Activated naive CD4-positive, alpha-beta T cell treated with anti-CD3 and anti-CD28 coated beads for 36 hours (primary cell): ENCODE results near the gene AARS2. TPM values are rescaled to one million over a fixed set of nuclear protein-coding genes. Genes with fewer than 3 reads are reported as not detected.
"Not testable (repeated sequence)": the region's sequence is repeated elsewhere in the genome, so short reads cannot be mapped to it uniquely, and the experiment has no call there.

Source experiments
- CTCF ChIA-PET: fragments of 350-600 bp; sonication (Branson Sonifier 250); formaldehyde crosslinking; loops from one replicate; lab custom pipeline; 2021; ENCODE audit warnings: antibody characterized with exemption; lab: Charles Lee
- DNase-seq: peaks from one replicate; pipeline ENCODE4 v3.0.0-alpha.2; 2020
- H3K27ac Mint-ChIP-seq: one replicate; pipeline ENCODE4 v1.8.0; 2021; ENCODE audit warnings: mild to moderate bottlenecking, mixed read lengths
- H3K27me3 Mint-ChIP-seq: one replicate; pipeline ENCODE4 v1.8.0; 2021; ENCODE audit warnings: low read depth, mixed read lengths
- H3K36me3 Mint-ChIP-seq: one replicate; pipeline ENCODE4 v1.8.0; 2021; ENCODE audit warnings: low read depth, mixed read lengths
- H3K4me1 Mint-ChIP-seq: one replicate; pipeline ENCODE4 v1.8.0; 2021; ENCODE audit warnings: low read depth, mixed read lengths
- H3K4me3 Mint-ChIP-seq: one replicate; pipeline ENCODE4 v1.8.0; 2021; ENCODE audit warnings: mild to moderate bottlenecking, moderate library complexity, mixed read lengths
- H3K9me3 Mint-ChIP-seq: one replicate; pipeline ENCODE4 v1.8.0; 2021; ENCODE audit warnings: mixed read lengths
- intact Hi-C: fragments of 100-400 bp; cut with micrococcal nuclease; formaldehyde crosslinking; loops from one replicate; pipeline ENCODE4 v1.15.1; 2023
- total RNA-seq, 2 experiments: library from RNA; stranded (reverse); gene quantifications; one replicate each; pipeline ENCODE4 v1.2.3, GENCODE V29; 2021

The AARS2 gene
- total RNA-seq, 2 experiments from 2014 or later, result 11.6 to 12.9 TPM

- H3K4me1 Mint-ChIP-seq, result no peaks in the 10 kb centered on the region
- H3K27me3 Mint-ChIP-seq, result peaks cover 16% of the 10 kb centered on the region
- CTCF ChIA-PET, result interaction anchor here (1.0 to 1.9 kb wide), 3 partner anchors 12 to 59 kb away, joined by 4 to 5 read pairs (median 4); partner anchors contain the start of gene AARS2
- intact Hi-C loops, result no loop called here
- no peaks in the 10 kb centered on the region for H3K36me3 Mint-ChIP-seq
- no peak for DNase-seq
- H3K4me3 Mint-ChIP-seq, result no peak overlapping the region
- H3K27ac Mint-ChIP-seq, result no peak overlapping the region
- H3K9me3 Mint-ChIP-seq, result no peaks in the 10 kb centered on the region
Observed at GRCh38 chr6:44327096-44327495, 13.9 kb upstream of the AARS2 start.

DNA sequence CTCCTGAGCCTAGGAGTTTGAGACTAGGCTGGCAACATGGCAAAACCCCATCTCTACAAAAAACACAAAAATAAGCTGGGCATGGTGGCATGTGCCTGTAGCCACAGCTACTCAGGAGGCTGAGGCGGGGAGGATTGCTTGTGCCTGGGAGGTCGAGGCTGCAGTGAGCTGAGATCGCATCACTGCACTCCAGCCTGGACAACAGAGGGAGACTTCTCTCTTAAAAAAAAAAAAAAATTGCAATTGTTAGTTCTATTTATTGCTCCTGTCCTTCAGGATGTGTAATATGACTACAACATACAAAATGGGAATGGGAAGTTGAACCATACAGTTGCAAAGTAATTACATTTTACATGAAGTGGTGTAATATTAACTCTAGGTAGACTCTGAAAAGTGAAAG lies 8.1 kb upstream of the AARS2 start:
- Mint-ChIP-seq H3K4me3 (no peak overlapping the region), H3K27me3 (peaks cover 16% of the 10 kb centered on the region), H3K36me3 (no peaks in the 10 kb centered on the region), H3K27ac (no peak overlapping the region), H3K9me3 (no peaks in the 10 kb centered on the region), H3K4me1 (no peaks in the 10 kb centered on the region)
- DNase-seq, result no peak
- CTCF ChIA-PET, result interaction anchor here (0.9 kb wide), 1 partner anchor 8 kb away, joined by 3 read pairs; the partner anchor contains the start of gene AARS2
- intact Hi-C loops, result no loop called here

DNA sequence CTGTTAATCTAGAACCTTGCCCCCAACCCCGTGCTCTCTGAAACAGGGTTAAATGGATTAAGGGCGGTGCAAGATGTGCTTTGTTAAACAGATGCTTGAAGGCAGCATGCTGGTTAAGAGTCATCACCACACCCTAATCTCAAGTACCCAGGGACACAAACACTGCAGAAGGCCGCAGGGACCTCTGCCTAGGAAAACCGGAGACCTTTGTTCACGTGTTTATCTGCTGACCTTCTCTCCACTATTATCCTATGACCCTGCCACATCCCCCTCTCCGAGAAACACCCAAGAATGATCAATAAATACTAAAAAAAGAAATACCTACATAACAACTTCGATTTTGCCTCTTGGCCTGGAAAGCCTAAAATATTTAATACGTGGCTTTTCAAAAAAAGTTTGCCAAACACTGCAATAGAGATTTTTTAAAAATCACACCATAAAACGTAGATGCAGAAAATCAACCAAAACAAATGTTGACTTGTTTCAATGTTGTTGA lies 4.0 kb upstream of the AARS2 start:
- H3K27ac Mint-ChIP-seq, intact Hi-C loops, H3K9me3 Mint-ChIP-seq, H3K36me3 Mint-ChIP-seq, H3K4me3 Mint-ChIP-seq, H3K4me1 Mint-ChIP-seq, DNase-seq, CTCF ChIA-PET: not testable (repeated sequence)
- peaks cover 16% of the 10 kb centered on the region for H3K27me3 Mint-ChIP-seq

DNA sequence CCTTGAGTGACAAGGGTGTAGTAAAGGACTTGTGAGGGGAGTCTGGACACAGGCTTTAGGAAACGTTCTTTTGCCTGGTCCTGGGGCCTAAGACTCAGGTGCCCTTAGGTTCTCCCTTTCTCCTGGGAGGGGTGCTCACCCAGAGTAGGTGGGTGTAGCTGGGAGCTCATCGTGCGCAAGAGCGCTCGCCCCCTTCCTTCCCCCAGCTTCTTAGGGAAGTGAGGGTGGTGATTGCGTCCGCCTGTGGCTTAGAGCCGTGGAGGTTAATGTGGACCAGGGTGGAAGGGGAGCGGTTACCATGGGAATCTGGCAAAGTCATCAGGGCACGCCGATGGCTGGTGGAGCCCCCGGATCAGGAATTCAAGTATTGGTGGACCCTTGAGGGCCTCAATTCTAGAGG lies 3.3 kb upstream of the AARS2 start:
- Mint-ChIP-seq H3K4me1 (peaks cover 16% of the 10 kb centered on the region), H3K9me3 (no peaks in the 10 kb centered on the region), H3K27me3 (peaks cover 16% of the 10 kb centered on the region), H3K4me3 (no peak overlapping the region), H3K27ac (no peak overlapping the region), H3K36me3 (no peaks in the 10 kb centered on the region)
- no peak for DNase-seq
- intact Hi-C loops, result no loop called here
- CTCF ChIA-PET, result interaction anchor here (0.6 kb wide), 1 partner anchor 91 kb away, joined by 3 read pairs; no protein-coding TSS in a partner anchor

DNA sequence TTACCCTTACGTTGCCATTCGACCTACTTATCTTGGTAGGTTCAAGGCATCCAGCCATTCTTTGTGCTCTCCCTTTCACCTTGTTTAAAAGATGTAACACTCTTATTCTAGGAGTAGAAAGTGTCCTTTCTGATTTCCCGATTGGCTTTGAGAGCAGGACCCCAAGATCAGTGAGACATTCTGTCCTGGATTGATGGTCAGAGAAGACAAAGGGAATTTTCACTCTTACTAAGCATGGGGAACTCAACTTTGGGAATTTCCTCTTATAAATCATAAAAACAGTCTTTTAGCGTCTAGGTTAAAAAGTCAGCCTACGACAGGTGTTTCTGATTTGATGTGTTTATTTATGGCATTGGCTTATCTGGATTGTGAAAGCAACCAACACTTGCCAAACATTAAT lies 2.8 kb upstream of the AARS2 start:
- Mint-ChIP-seq H3K9me3 (no peaks in the 10 kb centered on the region), H3K4me3 (no peak overlapping the region), H3K36me3 (peaks cover under 1% of the 10 kb centered on the region), H3K4me1 (peaks cover 17% of the 10 kb centered on the region), H3K27me3 (peaks cover 16% of the 10 kb centered on the region), H3K27ac (no peak overlapping the region)
- no peak for DNase-seq
- intact Hi-C loops, result no loop called here
- CTCF ChIA-PET, result interaction anchor here (0.6 kb wide), 1 partner anchor 91 kb away, joined by 3 read pairs; no protein-coding TSS in a partner anchor

DNA sequence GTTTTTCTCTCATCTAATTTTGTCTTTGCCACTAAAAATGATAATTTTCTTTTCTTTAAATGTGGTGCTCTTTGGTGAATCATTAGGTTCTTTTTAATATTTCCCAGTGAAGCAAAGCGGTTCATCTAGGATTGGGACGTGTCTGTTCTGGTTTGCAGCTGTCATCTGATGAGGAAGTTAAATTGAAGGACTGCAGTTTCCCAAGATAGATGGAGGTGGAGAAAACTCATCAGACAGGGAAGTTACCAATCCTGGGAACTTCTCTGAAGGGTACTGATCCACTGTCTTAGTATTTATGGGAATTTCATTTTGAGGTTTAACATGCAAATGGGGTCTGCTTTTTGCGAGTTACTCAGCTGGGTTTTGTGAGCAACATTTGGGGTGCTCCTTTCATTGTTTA lies 2.4 kb upstream of the AARS2 start:
- H3K4me3 Mint-ChIP-seq, result no peak overlapping the region
- H3K9me3 Mint-ChIP-seq, result no peaks in the 10 kb centered on the region
- peaks cover 2% of the 10 kb centered on the region for H3K36me3 Mint-ChIP-seq
- H3K27ac Mint-ChIP-seq, result no peak overlapping the region
- CTCF ChIA-PET, result interaction anchor here (1.0 to 3.9 kb wide), 3 partner anchors 10 to 47 kb away, joined by 3 to 41 read pairs (median 16); partner anchors contain the start of gene TMEM151B
- peaks cover 16% of the 10 kb centered on the region for H3K27me3 Mint-ChIP-seq
- H3K4me1 Mint-ChIP-seq, result peaks cover 17% of the 10 kb centered on the region
- intact Hi-C loops, result no loop called here
- DNase-seq, result no peak

- DNase-seq, result not testable (repeated sequence)
- CTCF ChIA-PET, result interaction anchor here (0.7 to 3.9 kb wide), 10 partner anchors 10 to 164 kb away, joined by 3 to 41 read pairs (median 4); partner anchors contain the start of gene TMEM151B
- peaks cover 17% of the 10 kb centered on the region for H3K4me1 Mint-ChIP-seq
Observed at GRCh38 chr6:44314657-44315056, 1.5 kb upstream of the AARS2 start.

DNA sequence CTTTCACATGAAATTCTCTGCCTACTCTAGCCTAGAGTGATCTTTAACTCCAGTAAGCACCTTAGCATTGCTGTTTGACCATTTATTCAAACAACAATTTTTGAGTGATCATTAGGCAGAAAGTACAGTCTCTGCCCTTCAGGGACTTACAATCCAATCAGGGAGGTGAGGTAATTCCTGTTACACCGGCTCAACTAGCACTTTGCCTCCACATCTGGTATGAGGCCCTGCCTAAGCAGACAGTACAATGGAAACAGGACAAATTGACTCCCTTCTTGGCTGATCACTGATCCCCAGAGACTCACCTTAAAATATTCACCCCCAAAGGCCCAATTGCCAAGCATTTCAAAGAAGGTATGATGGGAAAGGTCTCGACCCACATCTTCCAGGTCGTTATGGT lies 1.4 kb downstream of the AARS2 start:
- Mint-ChIP-seq H3K36me3 (peaks cover 17% of the 10 kb centered on the region), H3K9me3 (no peaks in the 10 kb centered on the region), H3K4me1 (peaks cover 17% of the 10 kb centered on the region), H3K27me3 (no peaks in the 10 kb centered on the region), H3K4me3 (peak overlapping the region; percentile 96), H3K27ac (peak overlapping the region; percentile 22)
- CTCF ChIA-PET, result interaction anchor here (0.9 to 3.9 kb wide), 6 partner anchors 10 to 88 kb away, joined by 3 to 41 read pairs (median 6); partner anchors contain the start of gene TMEM151B
- DNase-seq, result no peak
- intact Hi-C loops, result loop anchor here (5.0 kb wide), 1 partner anchor 89 kb away; the partner anchor contains the start of gene SLC29A1

More at GRCh38 chr6:44314657-44315056, 1.5 kb upstream of the AARS2 start:
- not testable (repeated sequence) for H3K27me3 Mint-ChIP-seq, H3K36me3 Mint-ChIP-seq, H3K27ac Mint-ChIP-seq, H3K9me3 Mint-ChIP-seq, H3K4me3 Mint-ChIP-seq
- intact Hi-C loops, result loop anchor here (5.0 kb wide), 1 partner anchor 92 kb away; the partner anchor contains the start of gene SLC29A1

DNA sequence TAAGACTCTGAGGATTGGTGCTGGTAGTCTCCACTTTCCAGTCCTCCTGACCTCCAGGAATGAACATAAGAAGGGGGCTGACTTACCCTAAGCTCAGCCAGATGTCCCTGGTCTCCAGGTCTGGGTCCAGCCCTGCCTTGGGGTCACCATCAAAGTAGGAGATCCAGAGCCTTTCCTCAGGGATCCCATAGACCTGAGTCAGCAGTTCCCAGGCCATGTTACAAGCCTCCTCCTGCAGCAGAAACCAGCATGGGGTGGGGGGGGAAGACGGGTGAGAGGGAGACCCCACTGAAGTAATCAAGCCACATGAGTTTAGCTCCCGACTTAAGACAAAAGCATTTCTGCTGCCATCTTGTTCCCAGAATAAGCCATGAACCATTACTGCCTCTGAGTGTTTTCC lies 1.8 kb downstream of the AARS2 start:
- H3K36me3 Mint-ChIP-seq, result peaks cover 17% of the 10 kb centered on the region
- DNase-seq, result no peak
- H3K9me3 Mint-ChIP-seq, result no peaks in the 10 kb centered on the region
- no peak overlapping the region for H3K4me3 Mint-ChIP-seq
- CTCF ChIA-PET, result interaction anchor here (0.9 to 1.0 kb wide), 2 partner anchors 10 to 25 kb away, joined by 3 to 7 read pairs; no protein-coding TSS in a partner anchor
- no peak overlapping the region for H3K27ac Mint-ChIP-seq
- H3K4me1 Mint-ChIP-seq, result peaks cover 17% of the 10 kb centered on the region
- no peaks in the 10 kb centered on the region for H3K27me3 Mint-ChIP-seq
- intact Hi-C loops, result loop anchor here (5.0 kb wide), 1 partner anchor 89 kb away; the partner anchor contains the start of gene SLC29A1

DNA sequence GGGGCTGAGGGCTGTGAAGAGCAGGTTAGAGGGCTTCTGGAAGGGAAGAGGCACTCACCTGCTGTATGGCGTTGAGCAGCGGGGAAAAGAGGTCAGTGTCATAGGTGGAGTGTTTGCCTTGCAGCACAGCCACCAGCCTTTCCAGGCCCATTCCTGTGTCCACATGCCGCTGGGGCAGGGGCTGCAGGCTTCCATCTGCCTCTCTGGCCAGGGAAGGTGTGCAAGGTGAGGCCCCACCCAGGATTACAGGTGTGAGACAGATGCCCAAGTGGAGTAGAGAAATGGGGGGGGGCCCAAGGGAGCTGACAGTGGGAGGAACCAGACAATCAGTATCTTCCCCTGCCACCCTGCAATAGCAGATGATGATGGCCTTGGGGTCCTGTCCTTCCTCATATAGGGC lies 2.9 kb downstream of the AARS2 start:
- no peak overlapping the region for H3K27ac Mint-ChIP-seq
- H3K27me3 Mint-ChIP-seq, result no peaks in the 10 kb centered on the region
- CTCF ChIA-PET, result interaction anchor here (2.1 kb wide), 1 partner anchor 42 kb away, joined by 10 read pairs; no protein-coding TSS in a partner anchor
- peaks cover 17% of the 10 kb centered on the region for H3K4me1 Mint-ChIP-seq
- no peaks in the 10 kb centered on the region for H3K9me3 Mint-ChIP-seq
- intact Hi-C loops, result loop anchor here (5.0 kb wide), 1 partner anchor 88 kb away; the partner anchor contains the start of gene SLC29A1
- DNase-seq, result no peak
- H3K36me3 Mint-ChIP-seq, result peaks cover 20% of the 10 kb centered on the region
- H3K4me3 Mint-ChIP-seq, result no peak overlapping the region

- Mint-ChIP-seq H3K27me3 (no peaks in the 10 kb centered on the region), H3K9me3 (no peaks in the 10 kb centered on the region), H3K4me1 (peaks cover 17% of the 10 kb centered on the region), H3K27ac (peak overlapping the region; percentile 22), H3K4me3 (no peak overlapping the region), H3K36me3 (peaks cover 23% of the 10 kb centered on the region)
- intact Hi-C loops, result loop anchor here (5.0 kb wide), 1 partner anchor 87 kb away; the partner anchor contains the start of gene SLC29A1
- CTCF ChIA-PET, result interaction anchor here (0.6 to 2.1 kb wide), 5 partner anchors 10 to 42 kb away, joined by 3 to 10 read pairs (median 3); no protein-coding TSS in a partner anchor
- DNase-seq, result no peak
Observed at GRCh38 chr6:44309631-44310030, 3.5 kb downstream of the AARS2 start.

DNA sequence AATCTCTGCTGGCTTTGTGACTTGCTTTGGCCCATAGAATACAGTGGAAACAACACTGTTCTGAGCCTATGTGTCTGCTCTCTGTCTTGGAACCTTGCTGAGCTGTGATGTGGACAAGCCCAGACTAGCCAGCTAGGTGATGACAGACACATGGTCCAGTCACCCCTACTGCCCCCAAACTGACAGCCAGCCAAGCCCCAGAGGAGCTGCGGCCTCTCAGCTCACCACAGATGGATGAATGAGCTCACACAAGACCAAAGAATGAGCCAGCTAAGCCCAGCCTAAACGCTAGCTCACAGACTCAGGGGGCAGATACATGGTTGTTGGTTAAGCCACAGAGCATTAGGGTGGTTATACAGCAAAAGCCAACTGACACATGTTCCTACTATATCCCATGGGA lies 4.1 kb downstream of the AARS2 start:
- CTCF ChIA-PET, result interaction anchor here (0.6 to 2.1 kb wide), 5 partner anchors 9 to 41 kb away, joined by 3 to 10 read pairs (median 3); no protein-coding TSS in a partner anchor
- Mint-ChIP-seq H3K4me3 (no peak overlapping the region), H3K36me3 (peaks cover 23% of the 10 kb centered on the region), H3K9me3 (no peaks in the 10 kb centered on the region), H3K4me1 (peaks cover 17% of the 10 kb centered on the region), H3K27me3 (no peaks in the 10 kb centered on the region), H3K27ac (peak overlapping the region; percentile 37)
- no peak for DNase-seq
- intact Hi-C loops, result no loop called here
